D721Med (cell line): Measurements from ENCODE around the gene DNASE1L1.

Source experiments
- DNase-seq: peaks from one replicate; pipeline ENCODE4 v3.0.0; 2011; ENCODE audit warnings: low spot score; ENCODE audit not compliant: insufficient read length
- FAIRE-seq: peaks from 2 replicates; lab custom pipeline; 2011; peaks lifted over from hg19 to GRCh38; lab: Jason Lieb, UNC
- CTCF ChIP-seq: IDR thresholded peaks from 2 replicates; pipeline ENCODE4 v1.5.1; 2012; ENCODE audit warnings: mild to moderate bottlenecking, control low read depth; ENCODE audit not compliant: insufficient read depth; ENCODE audit errors: missing control alignments

DNASE1L1 gene

GRCh38 chrX:154378799-154379568 lies 30.1 kb downstream of the DNASE1L1 start, which contains the start of gene EMD:
Gene EMD (plus strand): TSS chrX:154379295. CDS start chrX:154379485, 190 bp downstream.
- TF ChIP-seq CTCF = no peak
- no peak for FAIRE-seq
- no peak for DNase-seq

- DNase-seq (peak; percentile 54), FAIRE-seq (no peak)
- no peak for TF ChIP-seq CTCF
These were observed 30.8 kb downstream of the DNASE1L1 start for GRCh38 chrX:154378059-154378798.

GRCh38 chrX:154376774-154377173 lies 32.3 kb downstream of the DNASE1L1 start:
- no peak for FAIRE-seq

GRCh38 chrX:154375156-154375504 lies 33.9 kb downstream of the DNASE1L1 start:
- FAIRE-seq = no peak

More at GRCh38 chrX:154376774-154377173, 32.3 kb downstream of the DNASE1L1 start:
- no peak for DNase-seq
- no peak for TF ChIP-seq CTCF

GRCh38 chrX:154374313-154375155 lies 34.5 kb downstream of the DNASE1L1 start, which contains the start of gene FLNA:
Gene FLNA (minus strand): TSS chrX:154374634. CDS start chrX:154371245, 3,389 bp downstream.
- DNase-seq = no peak
- TF ChIP-seq CTCF = peak; percentile 4
- no peak for FAIRE-seq

More at GRCh38 chrX:154375156-154375504, 33.9 kb downstream of the DNASE1L1 start:
- DNase-seq = no peak
- TF ChIP-seq CTCF = no peak

GRCh38 chrX:154373340-154374306 lies 35.4 kb downstream of the DNASE1L1 start:
- FAIRE-seq (no peak), DNase-seq (no peak)
- TF ChIP-seq CTCF = peak; percentile 44
